ENCODE data around the gene COL28A1. TPM values are rescaled to one million over a fixed set of nuclear protein-coding genes. Genes with fewer than 3 reads are reported as not detected.

COL28A1 gene
- polyA plus RNA-seq, 1 donor (not counting 4 experiments of a cell fraction or from before 2014, with no cell fraction given) = 0.13 TPM

DNA sequence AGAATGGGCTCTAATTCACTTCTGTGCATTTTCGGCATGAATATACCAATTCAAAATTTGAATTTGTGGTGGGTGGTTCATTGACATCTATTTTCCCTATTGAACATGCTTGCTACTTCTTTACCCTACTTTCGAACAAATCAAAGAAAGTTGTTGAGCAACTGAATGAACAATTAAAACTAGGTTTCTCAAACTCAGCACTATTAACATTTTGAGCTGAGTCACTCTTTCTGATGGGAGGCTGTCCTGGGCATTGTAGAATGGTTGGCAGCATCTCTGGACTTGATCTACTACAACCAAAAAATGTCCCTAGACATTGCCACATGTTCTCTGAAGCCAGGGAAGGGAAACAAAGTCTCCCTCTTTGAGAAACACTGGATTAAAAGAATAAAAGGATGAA lies 116.7 kb downstream of the COL28A1 start:
- DNase-seq (ENCODE audit: low read depth, low spot score) = no peak
- Histone ChIP-seq H3K4me3 (ENCODE audit: control insufficient read depth in 2 of 3, extremely low read depth in 1 of 3, insufficient read depth in 2 of 3, low read depth in 1 of 3, low read length in 3 of 3) (no peak overlapping the region), H4K20me1 (ENCODE audit: control insufficient read depth, extremely low read depth, insufficient read depth, low read length) (no peaks in the 10 kb centered on the region), H3K9ac (ENCODE audit: control insufficient read depth, extremely low read depth, insufficient read depth, low read length) (no peak overlapping the region), H3K4me2 (ENCODE audit: control insufficient read depth, extremely low read depth, insufficient read depth, low read depth, low read length) (no peak overlapping the region), H3K79me2 (ENCODE audit: control insufficient read depth, insufficient read depth, low read length) (no peaks in the 10 kb centered on the region), H2AFZ (ENCODE audit: control insufficient read depth, low read length) (no peak overlapping the region), H3K4me1 (ENCODE audit: control insufficient read depth, extremely low read depth, insufficient read depth, low read length) (peaks cover 9% of the 10 kb centered on the region), H3K27me3 (ENCODE audit: control insufficient read depth, extremely low read depth, insufficient read depth, low read length) (no peaks in the 10 kb centered on the region), H3K36me3 (ENCODE audit: control insufficient read depth in 2 of 2, extremely low read depth in 1 of 2, insufficient read depth in 2 of 2, low read length in 2 of 2) (no peaks in the 10 kb centered on the region), H3K9me1 (ENCODE audit: control insufficient read depth, extremely low read depth, insufficient read depth, low read length) (no peaks in the 10 kb centered on the region), H3K27ac (ENCODE audit: control insufficient read depth, insufficient read depth, low read length) (no peak overlapping the region), H3K9me3 (ENCODE audit: control insufficient read depth, low read depth, low read length) (no peaks in the 10 kb centered on the region)
- dilution Hi-C loops (cut with MboI; ENCODE audit: extremely low pct_ligation_motif_present, low sequenced_read_pairs) = no loop called here
- TF ChIP-seq CTCF (optimal IDR thresholded peaks at IDR 0.05 in 1 of 3, IDR thresholded peaks at IDR 0.05 in 1 of 3, conservative IDR thresholded peaks at IDR 0.05 in 1 of 3; ENCODE audit: extremely low read depth in 1 of 3, insufficient read depth in 2 of 3, low read length in 3 of 3) (no peak), EZH2 (IDR thresholded peaks at IDR 0.05; ENCODE audit: low read length) (no peak)
- no peak for FAIRE-seq

- no peaks in the 10 kb centered on the region for H3K9me3 ChIP-seq (ENCODE audit: control insufficient read depth, low read depth, low read length)
- no peak overlapping the region for H3K4me2 ChIP-seq (ENCODE audit: control insufficient read depth, extremely low read depth, insufficient read depth, low read depth, low read length)
- no peak overlapping the region for H2AFZ ChIP-seq (ENCODE audit: control insufficient read depth, low read length)
- H3K4me3 ChIP-seq (ENCODE audit: control insufficient read depth in 2 of 3, extremely low read depth in 1 of 3, insufficient read depth in 2 of 3, low read depth in 1 of 3, low read length in 3 of 3) = no peak overlapping the region
- no peaks in the 10 kb centered on the region for H3K27me3 ChIP-seq (ENCODE audit: control insufficient read depth, extremely low read depth, insufficient read depth, low read length)
- dilution Hi-C loops (cut with MboI; ENCODE audit: extremely low pct_ligation_motif_present, low sequenced_read_pairs) = no loop called here
- no peak overlapping the region for H3K9ac ChIP-seq (ENCODE audit: control insufficient read depth, extremely low read depth, insufficient read depth, low read length)
- no peaks in the 10 kb centered on the region for H4K20me1 ChIP-seq (ENCODE audit: control insufficient read depth, extremely low read depth, insufficient read depth, low read length)
- FAIRE-seq (no peak), DNase-seq (ENCODE audit: low read depth, low spot score) (no peak)
- TF ChIP-seq EZH2 (IDR thresholded peaks at IDR 0.05; ENCODE audit: low read length) = no peak
- no peak for TF ChIP-seq CTCF (optimal IDR thresholded peaks at IDR 0.05 in 1 of 3, IDR thresholded peaks at IDR 0.05 in 1 of 3, conservative IDR thresholded peaks at IDR 0.05 in 1 of 3; ENCODE audit: extremely low read depth in 1 of 3, insufficient read depth in 2 of 3, low read length in 3 of 3)
- H3K79me2 ChIP-seq (ENCODE audit: control insufficient read depth, insufficient read depth, low read length) = no peaks in the 10 kb centered on the region
- peaks cover 9% of the 10 kb centered on the region for H3K4me1 ChIP-seq (ENCODE audit: control insufficient read depth, extremely low read depth, insufficient read depth, low read length)
- no peaks in the 10 kb centered on the region for H3K9me1 ChIP-seq (ENCODE audit: control insufficient read depth, extremely low read depth, insufficient read depth, low read length)
- H3K36me3 ChIP-seq (ENCODE audit: control insufficient read depth in 2 of 2, extremely low read depth in 1 of 2, insufficient read depth in 2 of 2, low read length in 2 of 2) = no peaks in the 10 kb centered on the region
- H3K27ac ChIP-seq (ENCODE audit: control insufficient read depth, insufficient read depth, low read length) = no peak overlapping the region
Observed at GRCh38 chr7:7417851-7418250, 117.8 kb downstream of the COL28A1 start.
